Measurements from ENCODE around the gene PRKAR1B.

Gene PRKAR1B

DNA sequence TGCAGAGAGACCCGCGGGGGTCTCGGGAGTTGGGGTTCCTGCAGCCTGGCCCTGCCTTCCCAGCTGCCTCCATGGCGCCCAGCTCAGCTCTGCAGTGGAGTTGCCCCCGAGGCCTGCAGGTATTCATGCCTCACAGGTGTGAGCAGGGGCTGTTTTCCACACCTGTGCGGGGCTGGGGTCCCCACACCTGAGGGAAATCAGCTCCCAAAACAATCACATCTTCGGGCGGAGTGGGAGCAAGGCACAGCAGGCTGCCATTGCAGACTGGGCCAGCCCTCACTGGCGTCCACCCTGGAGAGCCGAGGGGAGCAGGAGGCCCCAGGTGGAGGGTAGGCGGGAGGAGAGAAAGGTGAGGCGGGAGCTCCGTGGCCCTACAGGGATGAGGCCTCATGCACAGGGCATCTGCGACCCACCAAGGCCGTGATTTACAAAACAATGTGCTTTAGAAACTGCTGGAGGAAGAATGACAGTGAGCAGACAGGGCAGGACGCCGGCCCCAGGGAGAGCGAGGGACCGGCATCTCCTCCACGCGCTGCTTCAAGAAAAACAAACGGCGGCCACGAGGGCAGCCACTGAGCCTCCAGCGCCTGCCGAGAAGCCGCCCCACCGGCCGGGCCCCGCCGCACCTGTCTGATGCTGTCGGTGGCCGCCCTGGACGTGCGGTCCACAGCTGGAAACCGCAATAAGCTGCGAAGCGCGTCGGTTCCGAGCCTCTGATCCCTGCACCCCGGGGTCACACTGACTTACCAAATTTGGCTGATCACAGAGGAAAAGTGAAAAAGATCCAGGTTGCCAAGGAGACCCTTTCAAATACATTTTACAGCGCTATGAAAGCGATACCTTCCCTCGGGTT lies 154.4 kb downstream of the PRKAR1B start:
- DNase-seq (ENCODE audit: low read depth), result no peak

DNA sequence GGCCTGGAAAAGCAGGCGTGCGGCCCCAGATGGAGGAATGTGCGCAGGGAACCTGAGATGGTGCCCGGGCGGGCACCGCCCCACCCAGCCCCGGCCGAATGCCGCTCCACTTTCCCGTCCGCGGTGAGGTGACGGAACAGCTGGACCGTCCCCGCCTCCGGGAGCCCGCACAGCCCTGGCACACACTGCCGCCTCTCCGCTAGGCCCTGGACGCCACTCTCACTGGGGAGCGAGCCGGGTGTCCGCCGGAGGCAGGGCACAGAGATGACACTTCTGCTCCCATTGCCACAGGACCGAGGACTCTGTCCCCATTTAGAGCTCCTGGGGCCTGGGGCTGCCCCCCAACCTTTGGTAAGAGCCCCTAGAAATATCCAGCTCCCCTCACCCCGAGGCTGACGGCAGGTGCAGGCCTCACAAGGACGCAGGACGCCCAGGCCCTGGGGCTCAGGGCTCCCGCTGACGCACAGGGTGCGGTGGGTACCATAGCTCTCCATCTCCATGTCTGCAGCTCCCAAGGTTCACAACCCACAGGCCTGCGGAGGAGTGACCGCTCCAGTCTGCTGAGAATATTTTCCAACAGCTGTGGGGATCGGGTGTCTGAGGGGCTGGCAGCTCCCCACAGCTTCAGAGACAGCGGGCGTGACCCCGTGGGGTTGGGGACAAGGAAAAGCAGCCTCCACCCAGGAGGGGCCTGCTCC lies 155.2 kb downstream of the PRKAR1B start:
- no peak for DNase-seq (ENCODE audit: low read depth)

DNA sequence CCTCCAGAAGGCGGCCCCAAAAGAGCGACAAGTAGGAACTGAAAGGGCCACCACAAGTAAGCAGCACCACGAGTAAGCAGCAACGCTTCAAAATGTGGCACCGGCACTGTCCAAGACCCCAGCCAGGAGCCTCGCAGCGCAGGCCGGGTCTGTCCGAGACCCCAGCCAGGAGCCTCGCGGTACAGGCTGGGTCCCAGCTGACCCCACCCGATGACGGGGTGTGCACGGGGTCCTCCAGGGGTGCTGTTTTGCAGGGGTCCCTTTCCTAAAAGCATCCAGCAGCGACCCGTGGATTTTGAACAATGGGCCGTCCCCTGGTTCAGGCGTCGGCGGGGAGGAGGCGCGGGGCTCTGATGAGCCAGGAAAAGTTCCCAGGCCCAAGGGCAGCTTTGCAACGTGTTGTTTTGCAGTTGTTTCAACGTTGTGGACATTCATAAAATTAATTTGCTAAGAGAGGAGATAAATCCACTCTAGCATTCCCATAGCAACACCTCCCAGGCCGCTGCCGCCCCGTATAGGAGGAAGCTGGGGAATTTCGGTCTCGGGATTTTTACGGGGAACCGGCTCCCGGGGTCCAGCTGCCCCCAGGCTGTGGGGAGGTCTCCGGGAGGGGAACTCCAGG lies 155.9 kb downstream of the PRKAR1B start:
- no peak for DNase-seq (ENCODE audit: low read depth)

DNA sequence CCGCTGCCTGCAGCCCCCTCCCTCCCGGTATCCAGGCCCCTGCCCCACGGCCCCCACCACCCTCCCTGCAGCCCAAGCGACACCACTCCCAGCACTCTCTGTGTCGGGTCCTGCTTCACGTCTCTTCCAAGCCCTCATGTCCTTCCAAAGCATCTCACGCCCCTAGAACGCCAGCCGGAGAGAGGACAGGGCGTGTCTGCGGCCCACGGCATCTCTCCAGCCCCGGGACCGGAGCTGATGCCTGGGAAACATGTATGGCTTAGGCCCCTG lies 156.3 kb downstream of the PRKAR1B start:
- DNase-seq (ENCODE audit: low read depth), result no peak

DNA sequence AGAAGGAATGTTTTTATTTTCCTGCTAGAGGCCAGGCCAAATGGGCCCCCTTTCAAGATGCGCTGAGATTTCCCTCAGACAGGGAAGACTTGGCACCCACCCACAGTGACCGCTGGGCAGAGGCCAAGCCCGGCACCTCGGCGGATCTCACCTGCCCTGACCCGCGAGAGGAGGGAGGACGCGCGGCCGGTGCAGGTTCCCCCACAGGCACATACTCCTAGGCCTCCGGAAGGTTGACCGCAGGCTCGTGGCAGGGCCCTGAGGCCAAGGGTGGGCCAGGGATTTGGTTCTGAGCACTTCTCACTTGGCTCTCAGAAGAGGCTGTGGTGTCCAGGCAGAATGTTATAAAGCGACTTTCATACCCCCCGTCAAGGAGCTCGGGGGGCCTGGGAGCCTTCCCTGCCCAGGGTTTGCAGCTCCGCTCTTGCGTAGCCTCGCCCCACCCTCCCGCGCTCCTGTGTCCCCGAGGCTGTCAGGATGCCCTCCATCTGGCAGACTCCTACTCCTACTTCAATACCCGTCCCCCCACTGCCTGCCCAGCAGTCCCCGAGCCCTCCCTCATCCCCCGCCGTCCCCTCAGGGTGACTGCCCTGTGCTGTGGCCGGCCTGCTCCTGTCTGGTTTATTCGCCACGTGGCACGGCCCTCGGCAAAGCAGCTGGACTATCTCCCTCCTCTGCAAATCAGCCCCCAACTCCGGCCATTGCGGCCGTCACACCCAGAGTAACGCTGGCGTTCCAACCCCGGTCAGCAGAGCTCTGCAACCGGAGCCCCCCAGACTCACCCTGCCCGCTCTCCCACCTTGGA lies 156.9 kb downstream of the PRKAR1B start:
- no peak for DNase-seq (ENCODE audit: low read depth)

DNA sequence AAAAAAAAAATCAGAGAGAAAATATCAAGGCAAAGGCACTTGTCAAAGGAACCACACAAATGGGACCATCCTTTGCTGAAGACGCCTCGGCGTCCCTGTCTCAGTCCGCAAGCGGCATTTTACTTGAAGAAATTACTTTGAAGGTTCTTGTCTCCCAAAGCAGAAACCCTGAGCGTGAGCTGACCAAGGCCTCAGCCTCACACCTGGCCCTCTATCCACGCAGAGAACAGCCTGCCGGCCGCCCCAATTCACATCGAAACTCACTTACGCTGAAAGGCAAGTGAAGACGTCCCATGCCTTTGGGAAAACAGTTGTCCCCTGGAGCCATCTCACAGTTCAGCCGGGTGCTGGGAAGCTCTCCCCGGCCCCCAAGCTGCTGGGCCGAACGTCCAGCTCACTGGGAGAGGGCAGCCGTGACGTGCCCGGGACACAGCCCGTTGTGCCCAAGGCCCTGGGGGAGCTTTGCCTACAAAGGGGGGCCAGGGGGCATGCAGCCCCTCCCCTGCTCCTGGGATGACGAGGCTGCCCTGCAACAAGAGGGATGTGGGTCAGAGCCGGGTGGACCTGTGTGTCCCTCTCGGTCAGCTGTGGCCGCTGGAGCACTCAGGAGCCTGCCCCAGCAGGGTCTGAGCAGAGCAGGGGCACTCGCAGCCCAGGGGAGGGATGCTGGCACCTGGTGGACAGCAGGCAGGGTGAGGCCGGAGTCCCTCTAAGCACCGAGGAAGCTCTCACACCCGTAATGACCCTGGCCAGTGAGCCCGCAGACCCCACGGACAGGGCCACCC lies 157.8 kb downstream of the PRKAR1B start:
- no peak for DNase-seq (ENCODE audit: low read depth)

DNA sequence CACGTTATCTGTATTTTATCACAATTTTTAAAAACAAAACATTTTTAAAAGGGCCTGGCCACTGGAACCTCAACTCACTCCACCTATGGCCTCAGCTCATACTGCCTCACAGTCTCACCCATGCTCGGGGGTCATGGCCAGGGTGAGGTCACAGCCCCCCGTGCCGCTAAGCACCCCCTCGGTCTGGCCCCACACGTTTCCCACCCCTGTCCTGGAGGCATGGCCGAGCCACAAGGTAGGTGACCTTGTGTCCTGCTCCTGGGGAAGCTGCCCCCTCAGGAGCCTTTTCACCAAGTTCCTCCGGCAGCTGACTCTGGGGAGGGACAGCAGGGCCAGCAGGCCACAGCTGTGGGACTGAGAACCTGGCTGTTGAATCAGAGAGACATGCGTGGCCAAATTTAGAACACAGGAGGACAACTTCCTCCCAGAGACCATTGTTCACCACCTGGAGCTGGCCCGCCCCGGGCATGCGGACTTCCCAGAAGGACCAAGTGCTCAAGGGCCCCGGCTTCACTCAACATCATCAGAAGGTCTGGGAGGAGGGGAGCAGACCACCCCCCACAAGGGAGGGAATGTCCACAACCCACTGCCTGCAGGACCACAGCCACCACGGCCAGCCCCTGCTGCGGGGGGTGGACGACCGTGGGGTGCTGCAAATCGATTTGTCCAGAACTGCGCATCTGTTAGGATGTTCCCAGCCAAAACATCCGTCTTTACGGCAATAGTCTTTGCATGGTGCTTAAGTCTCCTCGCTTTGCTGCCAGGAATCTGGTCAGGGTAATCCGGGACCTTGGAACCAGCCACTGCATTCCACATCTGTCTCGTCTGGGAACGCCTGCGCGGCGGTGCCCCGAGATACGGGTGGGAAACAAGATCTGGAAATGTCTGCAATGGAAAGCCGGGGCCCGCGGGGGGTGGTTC lies 158.8 kb downstream of the PRKAR1B start:
- no peak for DNase-seq (ENCODE audit: low read depth)

DNA sequence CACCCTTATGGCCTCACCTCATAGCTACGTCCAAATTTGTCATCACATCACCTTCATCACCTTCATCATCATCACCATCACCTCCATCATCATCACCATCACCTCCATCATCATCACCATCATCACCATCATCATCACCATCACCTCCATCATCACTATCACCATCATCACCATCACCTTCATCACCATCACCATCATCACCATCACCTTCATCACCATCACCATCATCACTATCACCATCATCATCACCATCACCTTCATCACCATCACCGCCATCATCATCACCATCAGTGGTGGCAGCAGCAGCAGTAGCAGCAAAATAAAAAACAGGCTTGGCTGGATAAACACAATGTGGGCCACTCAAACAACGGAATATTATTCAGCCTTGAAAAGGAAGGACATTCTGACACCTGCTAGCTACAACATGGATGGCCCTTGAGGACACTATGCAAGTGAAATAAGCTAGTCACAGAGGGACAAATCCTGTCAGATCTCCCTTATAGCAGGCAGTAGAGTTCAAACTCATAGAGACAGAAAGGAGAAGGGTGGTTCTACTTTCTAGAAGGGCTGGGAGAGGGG lies 159.7 kb downstream of the PRKAR1B start:
- no peak for DNase-seq (ENCODE audit: low read depth)

DNA sequence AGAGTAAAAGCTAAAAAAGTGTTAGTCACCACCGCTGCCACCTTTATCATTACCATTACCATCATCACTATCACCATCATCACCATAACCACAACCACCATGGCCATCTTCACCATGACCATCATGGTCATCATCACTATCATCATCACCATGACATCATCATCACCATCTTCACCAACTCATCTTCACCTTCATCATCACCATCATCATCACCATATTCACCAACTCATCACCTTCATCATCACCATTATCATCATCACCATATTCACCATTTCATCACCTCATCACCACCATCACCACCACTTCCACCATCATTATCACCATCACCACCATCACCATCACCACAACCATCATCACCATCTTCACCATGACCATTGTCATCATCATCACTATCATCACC lies 161.0 kb downstream of the PRKAR1B start:
- DNase-seq (ENCODE audit: low read depth), result no peak

DNA sequence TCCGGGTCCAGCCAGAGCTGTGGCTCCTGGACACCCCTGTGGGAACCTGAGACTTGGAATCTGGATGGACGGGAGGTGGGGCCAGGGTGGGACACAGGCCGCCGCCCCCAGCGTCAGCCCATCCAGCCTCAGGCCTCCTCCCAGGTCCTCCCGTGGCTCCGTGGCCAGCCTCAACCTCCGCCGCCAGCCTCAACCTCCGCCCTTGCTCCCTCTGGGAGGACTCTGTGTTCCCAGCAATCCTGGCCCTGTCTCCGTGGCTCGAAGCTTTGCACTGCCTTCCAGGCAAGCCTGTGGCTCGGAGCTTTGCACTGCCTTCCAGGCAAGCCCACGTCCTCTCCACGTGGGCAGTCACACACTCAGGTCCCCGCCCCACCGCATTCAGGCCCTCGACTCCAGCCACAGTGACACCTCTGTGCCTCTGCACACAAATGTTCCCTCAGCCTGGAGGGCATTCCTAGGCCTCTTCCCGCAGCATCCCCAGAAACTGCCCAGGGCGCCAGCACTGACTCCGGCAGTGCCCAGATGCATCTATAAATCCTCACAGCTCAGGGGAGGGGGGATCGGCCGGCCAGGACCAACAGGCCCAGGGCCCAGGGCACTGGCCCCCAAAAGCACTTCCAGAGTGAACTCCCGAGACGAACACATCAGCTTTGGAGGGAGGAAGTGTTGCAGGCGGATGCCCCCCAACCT lies 162.8 kb downstream of the PRKAR1B start:
- no peak for DNase-seq (ENCODE audit: low read depth)

DNA sequence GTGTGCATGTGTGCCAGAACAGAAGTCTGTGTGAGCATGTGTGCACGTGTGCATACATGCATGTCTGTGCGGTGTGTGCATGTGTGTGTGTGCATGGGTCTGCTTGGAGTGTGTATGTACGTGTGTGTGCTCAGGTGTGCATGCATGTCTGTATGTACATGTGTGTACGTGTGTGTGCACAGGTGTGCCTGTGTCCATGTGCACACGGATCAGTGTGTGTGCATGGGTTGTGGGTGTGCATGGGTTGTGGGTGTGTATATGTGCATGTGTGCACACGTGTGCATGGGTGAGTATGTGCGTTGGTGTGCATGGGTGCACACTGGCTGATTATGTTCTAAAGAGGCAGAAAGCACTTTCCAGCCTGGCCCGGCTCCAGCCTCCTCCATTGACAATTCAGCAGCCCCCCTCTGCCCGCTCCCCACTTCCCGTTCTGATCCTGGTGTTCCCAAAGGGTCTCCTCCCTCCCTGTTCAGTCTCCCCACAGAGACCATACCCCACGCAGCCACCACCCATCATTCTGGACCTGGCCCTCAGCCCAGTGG lies 163.4 kb downstream of the PRKAR1B start:
- DNase-seq (ENCODE audit: low read depth), result no peak

DNA sequence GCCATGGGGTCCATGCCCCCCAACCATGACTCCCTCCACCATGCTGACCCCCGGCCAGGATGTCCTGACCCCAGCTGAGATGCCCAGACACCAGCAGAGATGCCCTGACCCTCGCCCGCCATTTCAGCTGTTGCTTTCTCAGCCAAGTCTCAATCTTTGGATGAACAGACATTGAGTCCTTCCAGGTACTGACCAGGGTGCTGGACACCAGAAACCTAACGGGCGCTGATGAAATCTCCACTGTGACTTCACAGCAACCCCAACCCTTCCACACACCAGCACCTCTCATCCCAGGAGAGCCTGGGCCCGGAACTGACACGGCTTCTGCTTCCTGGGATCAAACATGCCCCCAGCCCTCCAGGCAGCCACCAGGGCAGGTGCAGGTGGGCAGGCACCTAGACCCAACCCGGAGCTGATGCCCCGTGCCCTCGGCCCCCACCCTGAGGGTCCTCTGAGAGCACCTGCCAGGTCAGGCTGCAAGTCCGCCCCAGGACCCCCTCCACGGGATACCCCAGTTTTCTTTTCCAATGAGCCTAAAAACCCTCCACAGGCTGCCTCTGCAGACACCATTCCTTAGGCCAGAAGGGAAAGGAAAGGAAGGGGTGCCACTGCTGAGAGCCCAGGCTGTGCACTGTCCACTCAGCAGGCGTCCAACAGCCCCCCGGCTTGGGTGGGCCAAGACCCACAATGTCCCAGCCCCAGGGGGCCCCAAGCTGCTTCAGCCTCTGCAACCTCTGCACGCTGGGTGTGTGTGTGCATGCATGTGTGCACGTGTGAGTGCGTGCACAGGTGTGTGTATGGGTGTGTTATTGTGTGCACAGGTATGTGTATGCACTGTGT lies 164.1 kb downstream of the PRKAR1B start:
- no peak for DNase-seq (ENCODE audit: low read depth)

DNA sequence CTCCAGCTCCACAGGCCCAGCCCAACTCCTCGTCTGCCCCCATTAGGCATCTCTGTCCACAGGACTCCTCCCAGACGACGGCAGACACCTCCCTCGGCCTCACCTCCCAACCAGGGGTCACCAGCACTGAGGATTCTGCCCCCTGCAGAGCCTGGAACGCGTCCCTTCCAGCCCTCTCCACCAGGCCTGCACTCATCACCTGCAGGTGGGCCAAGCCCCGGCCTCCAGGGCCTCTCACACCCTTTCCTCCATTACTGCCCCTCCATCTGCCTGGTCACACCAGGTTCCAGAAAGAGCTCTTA lies 164.8 kb downstream of the PRKAR1B start:
- DNase-seq (ENCODE audit: low read depth), result no peak

DNA sequence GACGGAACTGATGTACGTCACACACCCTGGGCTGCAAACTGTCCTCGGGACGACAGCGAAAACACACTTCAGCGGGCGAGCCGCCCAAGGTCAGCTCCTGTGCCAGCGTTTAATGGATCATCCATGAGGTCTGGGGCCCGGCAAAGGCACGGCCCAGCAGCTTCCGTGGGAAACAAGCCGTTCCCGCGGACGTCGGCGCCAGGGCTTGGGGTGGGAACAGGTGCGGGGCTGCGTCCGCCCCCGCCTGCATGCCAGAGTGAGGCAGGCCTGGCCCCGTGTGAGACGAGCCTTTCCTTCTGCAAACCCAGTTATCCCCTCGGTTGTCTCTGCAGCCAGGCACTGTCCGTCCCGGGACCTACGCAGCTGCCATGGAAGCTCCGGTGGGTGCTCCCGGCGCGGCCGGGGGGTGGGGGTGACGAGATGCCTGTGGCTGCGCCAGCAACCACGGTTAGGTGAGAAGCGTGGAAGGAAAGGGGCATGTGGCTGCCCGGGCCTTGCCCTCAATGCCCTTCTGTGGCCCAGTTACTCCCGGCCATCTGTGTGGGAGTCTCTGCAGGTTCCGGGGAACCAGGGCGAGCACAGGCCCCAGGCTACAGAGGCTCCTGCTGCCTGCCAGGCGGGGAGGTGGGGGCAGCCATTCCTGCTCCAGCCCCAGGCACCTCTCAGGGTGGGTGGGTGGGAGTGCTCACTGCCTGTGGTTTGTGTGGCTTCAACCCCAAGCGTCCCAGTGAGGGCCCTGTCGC lies 165.3 kb downstream of the PRKAR1B start:
- no peak for DNase-seq (ENCODE audit: low read depth)

DNA sequence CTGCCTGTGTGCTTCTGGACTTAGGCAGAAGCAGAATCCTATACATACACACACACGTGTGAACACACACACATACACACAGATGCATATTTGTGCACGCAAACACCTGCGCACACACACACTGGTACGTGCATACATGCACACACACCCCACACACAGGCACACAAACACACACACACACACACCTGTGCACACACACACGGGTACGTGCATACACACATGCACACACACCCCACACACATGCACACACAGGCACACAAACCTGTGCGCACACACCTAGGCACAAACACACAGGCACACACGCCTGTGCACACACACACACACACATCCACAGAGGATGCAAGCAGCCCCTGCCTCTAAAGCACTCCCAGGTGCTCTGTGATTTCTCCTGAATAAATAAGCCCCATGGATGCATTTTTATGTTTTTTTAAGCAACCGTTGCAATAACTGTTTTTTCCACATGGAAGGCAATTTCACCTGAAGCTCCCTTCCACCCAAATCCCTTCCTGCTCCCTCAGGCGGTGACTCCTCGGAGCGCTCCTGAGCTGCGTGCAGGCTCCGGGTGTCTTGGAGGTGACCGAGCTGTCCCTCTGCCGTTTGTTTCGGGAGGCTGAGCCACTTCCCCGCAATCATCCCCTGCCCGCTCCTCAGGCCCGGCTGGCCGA lies 166.0 kb downstream of the PRKAR1B start:
- no peak for DNase-seq (ENCODE audit: low read depth)

DNA sequence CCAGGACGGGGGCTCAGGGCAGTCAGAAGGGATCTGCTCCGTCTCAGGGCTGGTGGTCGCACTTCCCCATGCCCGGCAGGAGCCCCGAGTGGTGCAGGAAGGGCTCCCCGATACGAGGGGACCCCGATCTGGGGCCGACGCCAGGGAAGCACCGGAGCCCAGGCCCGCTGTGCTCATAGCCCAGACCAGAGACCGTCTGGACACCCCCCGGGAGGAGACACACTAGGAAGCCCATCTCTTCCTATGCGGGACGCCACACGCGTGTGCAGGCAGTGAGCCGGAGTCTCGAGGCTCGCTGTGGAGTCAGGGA lies 167.7 kb downstream of the PRKAR1B start:
- no peak for DNase-seq (ENCODE audit: low read depth)

DNA sequence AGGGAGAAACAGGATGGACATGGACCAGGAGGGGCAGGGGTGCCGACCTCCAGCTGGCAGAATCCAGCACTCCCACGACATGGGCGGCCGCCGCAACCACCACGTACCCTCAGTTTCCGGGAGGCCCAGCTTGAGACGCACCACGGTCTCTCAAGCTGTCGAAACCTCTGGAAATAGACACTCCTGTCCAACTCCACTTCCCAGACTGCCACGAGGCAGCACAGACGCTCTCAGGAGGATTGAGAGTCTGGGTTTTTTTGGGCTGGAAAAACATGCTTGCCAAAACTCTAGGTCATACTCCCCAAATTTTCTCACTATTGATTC lies 169.6 kb downstream of the PRKAR1B start:
- DNase-seq (ENCODE audit: low read depth), result no peak
